GM23248 (cell line): Measurements from ENCODE around the gene PRKACB. TPM values are rescaled to one million over a fixed set of nuclear protein-coding genes. Genes with fewer than 3 reads are reported as not detected.
"Not testable (repeated sequence)": the region's sequence is repeated elsewhere in the genome, so short reads cannot be mapped to it uniquely, and the experiment has no call there.

ENCODE experiments used
- DNase-seq: peaks from one replicate; pipeline ENCODE4 v3.0.0-alpha.2; 2015
- H2AFZ ChIP-seq: fragments of 200-600 bp; sonication (generic); 2 replicates; pipeline ENCODE4 v1.6.1; 2016; ENCODE audit warnings: antibody characterized with exemption
- H3F3A ChIP-seq: fragments of 200-600 bp; sonication (generic); 2 replicates; pipeline ENCODE4 v1.6.1; 2016; ENCODE audit warnings: mild to moderate bottlenecking, antibody characterized with exemption, mixed run types; ENCODE audit not compliant: insufficient read depth
- H3K27ac ChIP-seq: fragments of 200-600 bp; sonication (generic); 2 replicates; pipeline ENCODE4 v1.5.1; 2016; ENCODE audit warnings: mild to moderate bottlenecking
- H3K27me3 ChIP-seq: fragments of 200-600 bp; sonication (generic); replicated peaks from 2 replicates; pipeline ENCODE4 v1.6.1; 2016; ENCODE audit warnings: mild to moderate bottlenecking; ENCODE audit not compliant: insufficient read depth
- H3K36me3 ChIP-seq: fragments of 200-600 bp; sonication (generic); 2 replicates; pipeline ENCODE4 v1.6.1; 2016; ENCODE audit warnings: low read depth, mild to moderate bottlenecking
- H3K4me1 ChIP-seq: fragments of 200-600 bp; sonication (generic); 2 replicates; pipeline ENCODE4 v1.6.1; 2016; ENCODE audit warnings: mild to moderate bottlenecking; ENCODE audit not compliant: insufficient read depth
- H3K4me2 ChIP-seq: fragments of 200-600 bp; sonication (generic); one replicate; pipeline ENCODE4 v1.6.1; 2016; ENCODE audit warnings: mild to moderate bottlenecking; ENCODE audit not compliant: unreplicated experiment
- H3K4me3 ChIP-seq: fragments of 200-600 bp; sonication (generic); 2 replicates; pipeline ENCODE4 v1.5.1; 2016; ENCODE audit warnings: mild to moderate bottlenecking
- H3K79me2 ChIP-seq: fragments of 200-600 bp; sonication (generic); 2 replicates; pipeline ENCODE4 v1.6.1; 2016; ENCODE audit warnings: mild to moderate bottlenecking; ENCODE audit not compliant: insufficient read depth
- H3K9ac ChIP-seq: fragments of 200-600 bp; sonication (generic); 2 replicates; pipeline ENCODE4 v1.6.1; 2016; ENCODE audit warnings: mild to moderate bottlenecking
- H3K9me2 ChIP-seq: fragments of 200-600 bp; sonication (generic); 2 replicates; pipeline ENCODE4 v1.6.1; 2016; ENCODE audit warnings: mixed run types, mild to moderate bottlenecking, moderate library complexity; ENCODE audit not compliant: insufficient read depth
- H3K9me3 ChIP-seq: fragments of 200-600 bp; sonication (generic); one replicate; pipeline ENCODE4 v1.6.1; 2017; ENCODE audit warnings: low read depth
- H4K20me1 ChIP-seq: fragments of 200-600 bp; sonication (generic); 2 replicates; pipeline ENCODE4 v1.6.0; 2016; ENCODE audit not compliant: insufficient read depth
- EZH2 ChIP-seq: fragments of 200-600 bp; sonication (generic); IDR thresholded peaks from 2 replicates; pipeline ENCODE4 v1.6.1; 2018; ENCODE audit warnings: antibody characterized with exemption, mild to moderate bottlenecking; ENCODE audit not compliant: insufficient read depth, poor library complexity, severe bottlenecking
- EZH2phosphoT487 ChIP-seq: fragments of 200-600 bp; sonication (generic); IDR thresholded peaks from 2 replicates; pipeline ENCODE4 v1.6.1; 2018; ENCODE audit warnings: antibody characterized with exemption, moderate library complexity, mild to moderate bottlenecking, low read depth; ENCODE audit not compliant: insufficient read depth
- WGBS, 2 experiments: methylation state at CpG; one replicate each; pipeline ENCODE4 v1.1.6; 2015 to 2017; ENCODE audit warnings: low lambda C conversion rate in 2 of 2, low coverage in 1 of 2; ENCODE audit errors: missing lambda C conversion rate in 2 of 2; 5-methylcytosine and 5-hydroxymethylcytosine counted together
- in situ Hi-C: fragments of 300-500 bp; cut with MboI; formaldehyde crosslinking; loops from 2 replicates; pipeline ENCODE4 v1.15.0; 2020
- polyA plus RNA-seq: library from polyadenylated mRNA; unstranded; fragments of >200 nt; fragmentation: Nextera tagmentation; extraction: Ambion mirVana; gene quantifications from 2 replicates; pipeline ENCODE4 v1.2.1, GENCODE V29; 2016
- total RNA-seq: library from RNA; depleted of rRNA; stranded (reverse); fragments of >200 nt; shearing (Covaris generic); gene quantifications from 2 replicates; pipeline ENCODE4 v1.2.3, GENCODE V29; 2014

PRKACB gene
- total and polyA plus RNA-seq, 2 experiments from 2014 or later: 23.9 to 25.6 TPM

DNA sequence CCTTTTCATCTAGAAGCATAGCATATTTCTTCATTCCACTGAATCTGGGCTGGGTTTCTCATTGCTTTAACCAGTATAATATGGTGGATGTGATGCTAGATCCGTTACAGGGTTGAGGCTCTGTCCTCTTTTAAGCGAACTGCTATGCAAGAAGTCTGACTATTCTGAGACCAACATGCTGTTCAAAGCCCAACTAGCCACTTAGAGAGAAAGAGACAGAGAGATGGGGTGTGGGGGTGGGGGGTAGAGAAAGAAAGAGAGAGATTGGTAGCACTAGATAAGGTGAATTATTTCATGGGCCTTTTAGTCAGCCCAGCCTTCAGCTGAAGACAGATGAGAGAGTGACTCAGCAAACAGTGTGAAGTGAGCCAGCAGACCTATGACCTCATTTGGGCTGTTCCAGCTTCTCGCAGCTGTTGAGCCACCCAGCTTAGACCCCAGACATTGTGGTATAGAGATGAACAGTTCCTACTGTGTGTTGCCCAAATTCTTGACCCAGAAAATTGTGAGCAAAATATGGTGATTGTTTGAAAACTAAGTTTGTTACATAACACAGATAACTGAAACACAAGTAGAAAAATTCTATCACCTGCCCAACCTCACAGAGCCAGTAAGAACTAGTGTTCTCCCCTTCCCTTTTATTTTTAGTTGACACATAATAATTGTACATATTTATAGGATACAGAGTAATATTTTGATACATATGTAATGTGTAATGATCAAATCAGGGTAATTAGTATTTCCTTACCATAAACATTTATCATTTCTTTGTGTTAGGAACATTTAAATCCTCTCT lies 40.7 kb upstream of the PRKACB start:
- Histone ChIP-seq H3K36me3 (no peaks in the 10 kb centered on the region), H3F3A (peaks cover 19% of the 10 kb centered on the region), H4K20me1 (no peaks in the 10 kb centered on the region), H3K79me2 (peaks cover 5% of the 10 kb centered on the region), H3K27ac (peak overlapping the region; percentile 20; the same call in 1 of the 2 replicates), H3K9me3 (no peaks in the 10 kb centered on the region), H3K4me1 (peaks cover 22% of the 10 kb centered on the region), H2AFZ (no peak overlapping the region), H3K9me2 (no peaks in the 10 kb centered on the region), H3K9ac (no peak overlapping the region), H3K27me3 (no peaks in the 10 kb centered on the region), H3K4me3 (no peak overlapping the region), H3K4me2 (peak overlapping the region; percentile 44)
- TF ChIP-seq EZH2phosphoT487 (no peak), EZH2 (no peak)
- peak; percentile 93 for DNase-seq
- in situ Hi-C loops: no loop called here
- whole genome bisulfite sequencing, 2 experiments: 55 to 56% methylated on average over 3 of the region's 3 CpGs

GRCh38 chr1:84107538-84107937 lies 36.5 kb upstream of the PRKACB start:
- H3K9me2 ChIP-seq, H2AFZ ChIP-seq, H3K36me3 ChIP-seq, H3K9me3 ChIP-seq, in situ Hi-C loops, H3K79me2 ChIP-seq, H4K20me1 ChIP-seq, H3K27me3 ChIP-seq: not testable (repeated sequence)
- Histone ChIP-seq H3K4me3 (0 out of 2 replicates have a peak overlapping the region, but pooled peaks have one; percentile 2), H3K4me1 (peaks cover 22% of the 10 kb centered on the region), H3K4me2 (peak overlapping the region; percentile 46), H3K9ac (peak overlapping the region; percentile 19; the same call in 1 of the 2 replicates), H3K27ac (peak overlapping the region; percentile 48), H3F3A (peaks cover 22% of the 10 kb centered on the region)
- peak; percentile 77 for DNase-seq
- WGBS, 2 experiments: 0 to 2% methylated on average over 1 of the region's 1 CpG

GRCh38 chr1:84107955-84108354 lies 36.1 kb upstream of the PRKACB start:
- in situ Hi-C loops: no loop called here
- Histone ChIP-seq H3F3A (peaks cover 18% of the 10 kb centered on the region), H3K36me3 (no peaks in the 10 kb centered on the region), H3K9me2 (no peaks in the 10 kb centered on the region), H3K27ac (peak overlapping the region; percentile 48), H3K4me2 (no peak overlapping the region), H3K27me3 (no peaks in the 10 kb centered on the region), H3K79me2 (0 out of 2 replicates have a peak, but pooled peaks cover 8% of the 10 kb centered on the region), H3K4me3 (no peak overlapping the region), H3K4me1 (peaks cover 18% of the 10 kb centered on the region), H2AFZ (no peak overlapping the region), H3K9ac (no peak overlapping the region), H3K9me3 (no peaks in the 10 kb centered on the region), H4K20me1 (no peaks in the 10 kb centered on the region)
- TF ChIP-seq EZH2phosphoT487 (no peak), EZH2 (no peak)
- no peak for DNase-seq
- 92 to 98% methylated on average over 2 of the region's 2 CpGs for WGBS, 2 experiments

DNA sequence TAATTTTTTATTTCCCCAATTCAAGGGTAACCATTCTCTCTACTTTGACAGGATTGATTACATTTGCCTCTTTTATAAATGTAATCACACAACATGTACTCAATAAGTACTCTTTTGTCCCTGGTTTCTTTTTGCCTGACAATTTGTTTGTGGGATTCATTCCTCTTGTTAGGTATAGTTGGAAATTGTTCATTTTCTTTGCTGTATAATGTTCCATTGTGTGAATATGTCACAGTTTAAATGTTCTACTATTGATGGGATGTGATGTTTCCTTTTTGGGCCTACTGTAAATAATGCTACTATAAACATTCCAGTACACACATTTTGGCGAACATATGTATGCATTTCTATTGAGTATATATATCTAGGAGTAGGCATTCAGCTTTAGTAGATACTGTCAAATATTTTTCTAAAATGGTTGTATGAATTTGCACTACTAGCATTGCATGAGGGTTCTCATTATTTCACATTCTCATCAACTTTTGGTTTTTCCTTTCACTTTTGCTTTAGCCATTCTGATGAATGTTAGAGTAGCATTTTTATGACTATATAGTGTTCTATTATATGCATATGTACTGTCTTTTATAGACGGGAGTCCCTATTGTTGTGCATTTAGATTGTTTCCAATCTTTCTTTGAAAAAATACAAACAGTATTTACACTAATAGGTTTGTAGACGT lies 35.0 kb upstream of the PRKACB start:
- peaks cover 9% of the 10 kb centered on the region for H3K4me1 ChIP-seq
- no peak overlapping the region for H3K27ac ChIP-seq
- in situ Hi-C loops: no loop called here
- H3K36me3 ChIP-seq: no peaks in the 10 kb centered on the region
- H3K79me2 ChIP-seq: 0 out of 2 replicates have a peak, but pooled peaks cover 8% of the 10 kb centered on the region
- DNase-seq: no peak
- WGBS, 2 experiments: 84 to 91% methylated on average over 3 of the region's 3 CpGs
- no peak overlapping the region for H3K4me2 ChIP-seq
- no peaks in the 10 kb centered on the region for H4K20me1 ChIP-seq
- no peaks in the 10 kb centered on the region for H3K9me3 ChIP-seq
- H3K9me2 ChIP-seq: no peaks in the 10 kb centered on the region
- H3F3A ChIP-seq: peaks cover 16% of the 10 kb centered on the region
- no peak overlapping the region for H3K4me3 ChIP-seq
- H2AFZ ChIP-seq: no peak overlapping the region
- H3K9ac ChIP-seq: no peak overlapping the region
- H3K27me3 ChIP-seq: no peaks in the 10 kb centered on the region
- TF ChIP-seq EZH2phosphoT487 (no peak), EZH2 (no peak)
